ENCODE data around the gene RDH14.

Gene RDH14

GRCh38 chr2:18560031-18560796 is at the start of gene RDH14:
Gene RDH14 (minus strand): TSS chr2:18560653. CDS start chr2:18560572, 81 bp downstream.
- peak; percentile 79 for DNase-seq (ENCODE audit: low read depth in 2 of 2)

GRCh38 chr2:18610090-18610489 is 49.6 kb upstream of the RDH14 start:
- no peak for DNase-seq (ENCODE audit: low read depth in 2 of 2)

- no peak for DNase-seq (ENCODE audit: low read depth in 2 of 2)
Measured at GRCh38 chr2:18605115-18605514, 44.7 kb upstream of the RDH14 start.

GRCh38 chr2:18604531-18604885 is 44.1 kb upstream of the RDH14 start:
- no peak for DNase-seq (ENCODE audit: low read depth in 2 of 2)

- no peak for DNase-seq (ENCODE audit: low read depth in 2 of 2)
Measured at GRCh38 chr2:18603854-18604530, 43.5 kb upstream of the RDH14 start.

GRCh38 chr2:18602298-18602697 is 41.8 kb upstream of the RDH14 start:
- no peak for DNase-seq (ENCODE audit: low read depth in 2 of 2)

- DNase-seq (ENCODE audit: low read depth in 2 of 2) = no peak
Measured at GRCh38 chr2:18600255-18600613, 39.8 kb upstream of the RDH14 start.

- peak; percentile 79 to 80 for DNase-seq (ENCODE audit: low read depth in 2 of 2)
Measured at GRCh38 chr2:18599509-18600254, 39.2 kb upstream of the RDH14 start.

GRCh38 chr2:18598848-18599484 is 38.5 kb upstream of the RDH14 start:
- no peak for DNase-seq (ENCODE audit: low read depth in 2 of 2)

- no peak for DNase-seq (ENCODE audit: low read depth in 2 of 2)
Measured at GRCh38 chr2:18597618-18598017, 37.2 kb upstream of the RDH14 start.

GRCh38 chr2:18596993-18597392 is 36.5 kb upstream of the RDH14 start:
- no peak for DNase-seq (ENCODE audit: low read depth in 2 of 2)

- DNase-seq (ENCODE audit: low read depth in 2 of 2) = no peak
Measured at GRCh38 chr2:18593496-18593895, 33.0 kb upstream of the RDH14 start.

GRCh38 chr2:18592372-18592771 is 31.9 kb upstream of the RDH14 start:
- DNase-seq (ENCODE audit: low read depth in 2 of 2) = no peak

- no peak for DNase-seq (ENCODE audit: low read depth in 2 of 2)
Measured at GRCh38 chr2:18589354-18589753, 28.9 kb upstream of the RDH14 start, which contains the start of gene NT5C1B. Gene NT5C1B (minus strand): TSS chr2:18589569. CDS start chr2:18589468, 101 bp downstream.

GRCh38 chr2:18588802-18589201 is 28.3 kb upstream of the RDH14 start:
- DNase-seq (ENCODE audit: low read depth in 2 of 2) = no peak

GRCh38 chr2:18588049-18588448 is 27.6 kb upstream of the RDH14 start:
- no peak for DNase-seq (ENCODE audit: low read depth in 2 of 2)

GRCh38 chr2:18585526-18585925 is 25.1 kb upstream of the RDH14 start:
- DNase-seq (ENCODE audit: low read depth in 2 of 2) = no peak

- no peak for DNase-seq (ENCODE audit: low read depth in 2 of 2)
Measured at GRCh38 chr2:18584608-18584954, 24.1 kb upstream of the RDH14 start.

GRCh38 chr2:18583905-18584607 is 23.6 kb upstream of the RDH14 start:
- DNase-seq (ENCODE audit: low read depth in 2 of 2) = no peak

GRCh38 chr2:18580606-18581005 is 20.2 kb upstream of the RDH14 start:
- no peak for DNase-seq (ENCODE audit: low read depth in 2 of 2)

- no peak for DNase-seq (ENCODE audit: low read depth in 2 of 2)
Measured at GRCh38 chr2:18578033-18578432, 17.6 kb upstream of the RDH14 start.
